T follicular helper cell (primary cell): ENCODE measurements around the gene SF1.
A peak's percentile ranks its signal among the peaks of the same experiment; 100 is the strongest.

Source experiments
- DNase-seq: peaks from one replicate; pipeline ENCODE4 v3.0.0-alpha.2; 2020; ENCODE audit warnings: low read depth

The SF1 gene

GRCh38 chr11:64759722-64760719 is 18.3 kb downstream of the SF1 start, which contains the start of gene PYGM:
TSS of gene PYGM (minus strand) at chr11:64759974. CDS start at chr11:64759898, 76 bp downstream.
- no peak for DNase-seq

GRCh38 chr11:64759131-64759721 is 19.1 kb downstream of the SF1 start:
- no peak for DNase-seq

GRCh38 chr11:64758330-64759079 is 19.8 kb downstream of the SF1 start:
- no peak for DNase-seq

- DNase-seq: no peak
Observed at GRCh38 chr11:64757549-64758329, 20.6 kb downstream of the SF1 start.

- no peak for DNase-seq
Observed at GRCh38 chr11:64755681-64756361, 22.5 kb downstream of the SF1 start.

- DNase-seq: no peak
Observed at GRCh38 chr11:64754919-64755662, 23.3 kb downstream of the SF1 start.

- no peak for DNase-seq
Observed at GRCh38 chr11:64754124-64754918, 24.0 kb downstream of the SF1 start.

GRCh38 chr11:64753380-64754123 is 24.8 kb downstream of the SF1 start:
- DNase-seq: no peak

GRCh38 chr11:64753019-64753379 is 25.3 kb downstream of the SF1 start:
- DNase-seq: no peak

- no peak for DNase-seq
Observed at GRCh38 chr11:64752175-64752970, 26.0 kb downstream of the SF1 start.

- no peak for DNase-seq
Observed at GRCh38 chr11:64751580-64751979, 26.8 kb downstream of the SF1 start.

- DNase-seq: no peak
Observed at GRCh38 chr11:64751136-64751535, 27.2 kb downstream of the SF1 start.

- no peak for DNase-seq
Observed at GRCh38 chr11:64750361-64751054, 27.8 kb downstream of the SF1 start.

- DNase-seq: no peak
Observed at GRCh38 chr11:64747961-64748665, 30.2 kb downstream of the SF1 start.

- DNase-seq: no peak
Observed at GRCh38 chr11:64746486-64746885, 31.9 kb downstream of the SF1 start.

- peak; percentile 65 for DNase-seq
Observed at GRCh38 chr11:64745521-64746328, 32.6 kb downstream of the SF1 start.
